HG02588 (cell line): ENCODE measurements around the gene FOLR1.

Source experiments
- ATAC-seq: cut with Tn5 transposase; IDR thresholded peaks from one replicate; pipeline ENCODE4 v1.9.1; 2021; ENCODE audit warnings: mild to moderate bottlenecking, moderate library complexity; ENCODE audit not compliant: unreplicated experiment

The FOLR1 gene

GRCh38 chr11:72222907-72223614, 31.1 kb downstream of the FOLR1 start:
- ATAC-seq: peak; percentile 59

GRCh38 chr11:72223615-72224563, 31.9 kb downstream of the FOLR1 start:
- ATAC-seq: peak; percentile 52

GRCh38 chr11:72224564-72225410, 32.8 kb downstream of the FOLR1 start, which contains the start of gene INPPL1:
TSS of gene INPPL1 (plus strand) at chr11:72224767. CDS start at chr11:72224985, 218 bp downstream.
- ATAC-seq: no peak

DNA sequence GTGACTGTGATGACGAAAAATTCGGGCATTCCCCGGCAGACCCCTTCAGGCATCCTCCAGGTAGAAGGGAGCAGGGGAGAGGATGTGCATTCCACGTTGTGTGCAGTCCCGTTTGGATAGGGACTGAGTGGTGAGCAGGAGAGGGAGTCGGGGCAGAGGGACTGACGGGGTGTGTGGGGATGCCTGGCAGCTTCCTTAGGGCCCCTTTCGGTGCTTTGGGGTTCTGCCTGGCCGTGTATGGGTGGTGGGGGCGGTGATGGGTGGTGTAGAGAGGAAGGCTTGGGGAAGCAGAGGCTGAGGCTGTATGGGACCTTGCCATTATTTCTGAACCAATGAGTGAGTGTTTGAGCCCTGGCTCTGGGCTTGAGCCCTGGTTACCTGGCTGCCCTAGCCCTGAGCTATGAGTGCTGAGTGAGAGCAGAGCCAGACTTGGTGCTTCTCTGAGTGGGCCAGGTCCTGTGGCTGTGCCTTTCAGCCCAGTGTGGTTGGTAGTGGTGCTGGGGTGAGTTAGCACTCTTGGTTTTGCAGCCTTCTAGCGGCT, 33.5 kb downstream of the FOLR1 start:
- no peak for ATAC-seq

DNA sequence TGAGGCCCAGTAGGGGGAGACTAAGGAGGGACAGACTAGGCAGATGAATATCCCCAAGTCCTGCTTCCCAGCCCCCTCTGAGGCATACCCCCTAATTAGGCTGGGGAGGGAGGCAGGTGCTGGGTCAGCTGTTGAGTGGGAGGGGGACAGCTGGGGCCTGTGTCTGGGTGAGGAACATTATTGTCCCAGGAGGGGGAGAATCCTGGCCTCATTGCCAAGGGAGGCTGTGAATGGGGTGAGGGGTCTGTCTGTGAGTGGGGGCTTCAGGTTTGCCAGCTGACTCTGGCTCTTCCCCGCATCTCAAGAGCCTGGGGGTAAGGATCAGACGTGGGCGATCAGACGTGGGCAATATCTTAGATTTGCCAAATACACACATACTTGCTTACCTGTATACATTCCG, 34.8 kb downstream of the FOLR1 start:
- ATAC-seq: no peak

GRCh38 chr11:72227316-72228228, 35.6 kb downstream of the FOLR1 start:
- no peak for ATAC-seq

DNA sequence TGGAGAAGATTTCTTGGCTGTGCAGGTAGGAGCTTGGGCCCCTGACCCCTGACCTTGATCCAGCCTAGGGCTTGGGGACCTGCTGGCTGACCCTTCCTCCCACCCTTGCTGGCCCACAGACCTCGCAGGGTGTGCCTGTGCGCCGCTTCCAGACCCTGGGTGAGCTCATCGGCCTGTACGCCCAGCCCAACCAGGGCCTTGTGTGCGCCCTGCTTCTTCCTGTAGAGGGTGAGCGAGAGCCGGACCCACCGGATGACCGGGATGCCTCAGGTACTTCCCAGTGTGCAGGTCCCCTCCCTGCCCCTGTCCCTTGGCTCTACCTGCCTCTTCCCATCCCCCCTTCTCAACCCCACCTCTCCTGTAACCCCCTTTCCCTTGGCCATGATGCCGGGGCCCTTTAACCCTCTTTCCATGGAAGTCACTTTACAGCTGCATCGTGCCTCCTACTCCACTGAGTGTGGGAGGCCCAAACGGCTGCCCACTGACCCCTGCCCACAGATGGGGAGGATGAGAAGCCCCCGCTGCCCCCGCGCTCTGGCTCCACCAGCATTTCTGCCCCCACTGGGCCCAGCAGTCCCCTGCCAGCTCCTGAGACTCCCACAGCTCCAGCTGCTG, 36.4 kb downstream of the FOLR1 start:
- no peak for ATAC-seq

GRCh38 chr11:72228844-72229231, 36.9 kb downstream of the FOLR1 start:
- ATAC-seq: no peak

GRCh38 chr11:72229336-72229924, 37.5 kb downstream of the FOLR1 start:
- no peak for ATAC-seq

DNA sequence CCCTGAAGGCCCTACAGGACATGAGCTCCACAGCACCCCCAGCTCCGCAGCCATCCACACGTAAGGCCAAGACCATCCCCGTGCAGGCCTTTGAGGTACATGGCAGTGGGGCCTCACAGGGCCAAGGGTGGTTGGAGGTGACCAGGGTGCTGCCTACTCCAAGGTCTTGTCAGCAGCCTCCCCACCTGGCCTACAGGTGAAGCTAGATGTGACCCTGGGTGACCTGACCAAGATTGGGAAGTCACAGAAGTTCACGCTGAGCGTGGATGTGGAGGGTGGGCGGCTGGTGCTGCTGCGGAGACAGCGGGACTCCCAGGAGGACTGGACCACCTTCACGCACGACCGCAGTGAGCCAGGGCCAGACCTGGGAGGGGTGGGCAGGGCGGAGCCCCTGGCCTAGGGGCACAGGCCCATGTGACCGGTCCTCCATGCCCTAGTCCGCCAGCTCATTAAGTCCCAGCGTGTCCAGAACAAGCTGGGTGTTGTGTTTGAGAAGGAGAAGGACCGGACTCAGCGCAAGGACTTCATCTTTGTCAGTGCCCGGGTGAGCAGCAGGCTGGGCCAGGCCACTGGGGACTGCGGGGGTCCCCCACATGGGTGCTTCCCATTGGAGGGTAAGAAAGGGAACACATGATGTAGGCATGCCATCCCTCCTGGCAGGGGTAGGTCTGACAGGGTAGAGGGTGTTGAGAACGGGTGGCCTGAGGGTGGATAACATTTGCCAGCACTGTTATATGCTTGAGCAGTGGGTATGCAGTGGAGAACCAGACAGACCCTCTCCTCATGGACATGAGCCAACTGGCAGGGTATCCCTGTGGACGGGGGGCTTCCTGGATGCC, 38.2 kb downstream of the FOLR1 start:
- ATAC-seq: no peak

DNA sequence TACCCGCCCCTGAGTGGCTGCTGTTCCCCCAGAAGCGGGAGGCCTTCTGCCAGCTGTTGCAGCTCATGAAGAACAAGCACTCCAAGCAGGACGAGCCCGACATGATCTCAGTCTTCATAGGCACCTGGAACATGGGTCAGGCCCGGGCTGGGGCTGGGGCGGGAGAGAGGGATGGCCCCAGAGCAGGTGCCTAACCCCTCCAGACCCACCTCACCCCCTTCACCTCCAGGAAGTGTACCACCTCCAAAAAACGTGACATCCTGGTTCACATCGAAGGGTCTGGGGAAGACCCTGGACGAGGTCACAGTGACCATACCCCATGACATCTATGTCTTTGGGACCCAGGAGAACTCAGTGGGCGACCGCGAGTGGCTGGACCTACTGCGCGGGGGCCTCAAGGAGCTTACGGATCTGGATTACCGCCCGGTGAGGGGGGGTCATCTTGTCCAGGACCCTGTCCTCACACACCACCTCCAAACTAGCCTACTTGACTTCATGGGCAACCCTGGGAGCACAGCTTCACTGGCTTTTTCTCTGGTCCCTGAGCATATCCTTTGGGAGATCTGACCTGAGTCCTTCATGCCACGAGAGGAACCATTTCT, 38.9 kb downstream of the FOLR1 start:
- no peak for ATAC-seq

GRCh38 chr11:72231396-72232259, 39.7 kb downstream of the FOLR1 start:
- ATAC-seq: no peak

DNA sequence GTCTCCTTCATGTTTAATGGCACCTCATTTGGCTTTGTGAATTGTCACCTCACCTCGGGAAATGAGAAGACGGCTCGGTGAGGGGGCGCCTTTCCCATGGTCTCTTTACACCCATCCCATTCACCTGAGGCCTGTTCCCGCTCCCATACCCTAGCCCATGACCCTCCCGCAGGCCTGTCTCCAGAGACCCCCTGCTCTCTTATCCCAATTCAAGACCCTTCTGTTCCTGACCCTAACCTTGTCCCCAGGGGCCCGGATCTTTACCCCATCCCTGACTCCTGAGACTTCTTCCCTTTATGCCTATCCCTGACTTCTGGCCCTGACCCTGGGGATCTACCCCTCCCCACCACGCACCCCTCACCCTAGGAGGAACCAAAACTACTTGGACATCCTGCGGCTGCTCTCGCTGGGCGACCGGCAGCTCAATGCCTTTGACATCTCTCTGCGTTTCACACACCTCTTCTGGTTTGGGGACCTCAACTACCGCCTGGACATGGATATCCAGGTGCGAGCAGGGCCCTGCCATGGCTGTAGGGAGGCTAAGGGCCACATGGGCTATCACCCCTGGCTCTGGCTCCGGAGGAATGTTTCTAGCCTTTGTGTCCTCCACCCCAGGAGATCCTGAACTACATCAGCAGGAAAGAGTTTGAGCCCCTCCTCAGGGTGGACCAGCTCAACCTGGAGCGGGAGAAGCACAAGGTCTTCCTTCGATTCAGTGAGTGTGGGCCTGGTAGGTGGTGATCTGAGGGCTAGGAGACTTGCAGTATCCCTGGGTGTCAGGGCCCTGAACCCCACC, 40.5 kb downstream of the FOLR1 start:
- no peak for ATAC-seq

GRCh38 chr11:72233056-72233772, 41.3 kb downstream of the FOLR1 start:
- ATAC-seq: no peak
